Caco-2 (cell line): ENCODE measurements around the gene NFE2L2. TPM values are rescaled to one million over a fixed set of nuclear protein-coding genes. Genes with fewer than 3 reads are reported as not detected.
"Not testable (repeated sequence)": the region's sequence is repeated elsewhere in the genome, so short reads cannot be mapped to it uniquely, and the experiment has no call there.

ENCODE experiments used
- BruUV-seq: library from RNA; stranded (reverse); fragments of 400-500 nt; replicated peaks from 2 replicates; lab custom pipeline; 2021; lab: Mats Ljungman, UMichigan
- CTCF ChIA-PET: fragments of 300-600 bp; sonication (Branson Sonifier 250); formaldehyde crosslinking; loops from one replicate; lab custom pipeline; 2022; ENCODE audit warnings: antibody characterized with exemption; lab: Charles Lee
- POLR2A ChIA-PET: fragments of 300-600 bp; sonication (Branson Sonifier 250); formaldehyde crosslinking; loops from one replicate; lab custom pipeline; 2022; ENCODE audit warnings: antibody characterized with exemption; lab: Charles Lee
- DNase-seq, 2 experiments: peaks; one replicate each; pipeline versions ENCODE4 v3.0.0 to v3.0.0-alpha.2; 2020 to 2022
- H3K27me3 ChIP-seq: replicated peaks from 2 replicates; pipeline ENCODE4 v1.6.0; 2011; ENCODE audit warnings: low read length; ENCODE audit not compliant: control insufficient read depth, insufficient read depth
- H3K36me3 ChIP-seq: 2 replicates; pipeline ENCODE4 v1.5.1; 2011; ENCODE audit warnings: low read length; ENCODE audit not compliant: control insufficient read depth, insufficient read depth
- H3K4me1 ChIP-seq: fragments of 250-450 bp; sonication (Bioruptor Pico); 2 replicates; pipeline ENCODE4 v1.5.1; 2020; ENCODE audit warnings: mild to moderate bottlenecking
- H3K4me3 ChIP-seq: 2 replicates; pipeline ENCODE4 v1.5.1; 2011; ENCODE audit warnings: low read depth, mild to moderate bottlenecking, control low read depth, low read length
- H3K9me3 ChIP-seq: fragments of 250-450 bp; sonication (Bioruptor Pico); 2 replicates; pipeline ENCODE4 v1.5.1; 2020; ENCODE audit warnings: mild to moderate bottlenecking, moderate library complexity
- H3K27ac Mint-ChIP-seq: one replicate; pipeline ENCODE4 v1.8.0; 2022; ENCODE audit warnings: mixed read lengths; ENCODE audit not compliant: unreplicated experiment
- H3K27me3 Mint-ChIP-seq: one replicate; pipeline ENCODE4 v1.8.0; 2022; ENCODE audit warnings: mixed read lengths; ENCODE audit not compliant: insufficient read depth, unreplicated experiment
- H3K36me3 Mint-ChIP-seq: one replicate; pipeline ENCODE4 v1.8.0; 2022; ENCODE audit warnings: mild to moderate bottlenecking, mixed read lengths; ENCODE audit not compliant: insufficient read depth, unreplicated experiment
- H3K4me1 Mint-ChIP-seq: one replicate; pipeline ENCODE4 v1.8.0; 2022; ENCODE audit warnings: low read depth, mixed read lengths; ENCODE audit not compliant: unreplicated experiment
- H3K4me3 Mint-ChIP-seq: one replicate; pipeline ENCODE4 v1.8.0; 2022; ENCODE audit warnings: mild to moderate bottlenecking, moderate library complexity, mixed read lengths; ENCODE audit not compliant: unreplicated experiment
- H3K9me3 Mint-ChIP-seq: one replicate; pipeline ENCODE4 v1.8.0; 2022; ENCODE audit warnings: mixed read lengths; ENCODE audit not compliant: unreplicated experiment
- intact Hi-C: fragments of 100-400 bp; cut with micrococcal nuclease; formaldehyde crosslinking; loops from one replicate; pipeline ENCODE4 v1.10.0; 2022; ENCODE audit not compliant: unreplicated experiment
- total RNA-seq: library from RNA; stranded (reverse); gene quantifications from 2 replicates; pipeline ENCODE4 v1.2.3, GENCODE V29; 2022
- TF ChIP-seq, protein P1 (sequence below), 2 experiments: fragments of 200-600 bp in 1 of 2; IDR thresholded peaks; 1 replicate in 1 of 2; 2 replicates in 1 of 2; pipeline versions ENCODE4 v1.5.1 to v1.8.0; 2011 to 2022; ENCODE audit warnings: antibody characterized with exemption in 1 of 2, control low read depth in 1 of 2, inconsistent platforms in 1 of 2, low read depth in 1 of 2, low read length in 1 of 2, mild to moderate bottlenecking in 1 of 2, moderate library complexity in 1 of 2; ENCODE audit not compliant: insufficient read depth in 1 of 2, severe bottlenecking in 1 of 2, unreplicated experiment in 1 of 2

NFE2L2 gene
- total RNA-seq, 1 experiment from 2014 or later: 75.7 TPM

DNA sequence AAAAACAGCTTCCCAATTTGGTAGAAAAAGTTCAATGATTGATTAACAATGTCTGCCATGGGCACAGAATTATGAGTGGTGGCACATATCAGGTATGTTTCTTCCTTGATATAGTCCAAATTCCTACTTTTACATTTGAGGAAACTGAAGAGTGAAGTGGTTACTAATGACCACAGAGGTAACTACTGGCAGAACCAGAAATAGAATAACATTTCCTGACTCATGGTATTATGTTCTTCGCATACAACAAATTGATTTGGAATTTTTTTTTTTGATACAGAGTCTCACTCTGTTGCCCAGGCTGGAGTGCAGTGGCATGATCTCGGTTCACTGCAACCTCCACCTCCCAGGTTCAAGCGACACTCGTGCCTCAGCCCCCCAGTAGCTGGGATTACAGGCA, 6.0 kb upstream of the NFE2L2 start:
- TF ChIP-seq, protein P1, sequence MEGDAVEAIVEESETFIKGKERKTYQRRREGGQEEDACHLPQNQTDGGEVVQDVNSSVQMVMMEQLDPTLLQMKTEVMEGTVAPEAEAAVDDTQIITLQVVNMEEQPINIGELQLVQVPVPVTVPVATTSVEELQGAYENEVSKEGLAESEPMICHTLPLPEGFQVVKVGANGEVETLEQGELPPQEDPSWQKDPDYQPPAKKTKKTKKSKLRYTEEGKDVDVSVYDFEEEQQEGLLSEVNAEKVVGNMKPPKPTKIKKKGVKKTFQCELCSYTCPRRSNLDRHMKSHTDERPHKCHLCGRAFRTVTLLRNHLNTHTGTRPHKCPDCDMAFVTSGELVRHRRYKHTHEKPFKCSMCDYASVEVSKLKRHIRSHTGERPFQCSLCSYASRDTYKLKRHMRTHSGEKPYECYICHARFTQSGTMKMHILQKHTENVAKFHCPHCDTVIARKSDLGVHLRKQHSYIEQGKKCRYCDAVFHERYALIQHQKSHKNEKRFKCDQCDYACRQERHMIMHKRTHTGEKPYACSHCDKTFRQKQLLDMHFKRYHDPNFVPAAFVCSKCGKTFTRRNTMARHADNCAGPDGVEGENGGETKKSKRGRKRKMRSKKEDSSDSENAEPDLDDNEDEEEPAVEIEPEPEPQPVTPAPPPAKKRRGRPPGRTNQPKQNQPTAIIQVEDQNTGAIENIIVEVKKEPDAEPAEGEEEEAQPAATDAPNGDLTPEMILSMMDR (IDR thresholded peaks at IDR 0.05; ENCODE audit: insufficient read depth in 1 of 2, low read depth in 1 of 2, low read length in 1 of 2, severe bottlenecking in 1 of 2, unreplicated experiment in 1 of 2): no peak
- no peaks in the 10 kb centered on the region for H3K9me3 ChIP-seq
- H3K4me3 Mint-ChIP-seq: no peak overlapping the region
- ChIA-PET POLR2A (no interaction called here), CTCF (no interaction called here)
- no peaks in the 10 kb centered on the region for H3K27me3 ChIP-seq
- H3K36me3 Mint-ChIP-seq: peaks cover under 1% of the 10 kb centered on the region
- no TSS peak for BruUV-seq
- H3K4me1 Mint-ChIP-seq: peaks cover 21% of the 10 kb centered on the region
- H3K9me3 Mint-ChIP-seq: no peaks in the 10 kb centered on the region
- intact Hi-C loops: no loop called here
- H3K27me3 Mint-ChIP-seq: no peaks in the 10 kb centered on the region
- H3K27ac Mint-ChIP-seq: no peak overlapping the region
- no peak for DNase-seq
- peaks cover 37% of the 10 kb centered on the region for H3K4me1 ChIP-seq
- H3K36me3 ChIP-seq: no peaks in the 10 kb centered on the region
- H3K4me3 ChIP-seq: no peak overlapping the region

DNA sequence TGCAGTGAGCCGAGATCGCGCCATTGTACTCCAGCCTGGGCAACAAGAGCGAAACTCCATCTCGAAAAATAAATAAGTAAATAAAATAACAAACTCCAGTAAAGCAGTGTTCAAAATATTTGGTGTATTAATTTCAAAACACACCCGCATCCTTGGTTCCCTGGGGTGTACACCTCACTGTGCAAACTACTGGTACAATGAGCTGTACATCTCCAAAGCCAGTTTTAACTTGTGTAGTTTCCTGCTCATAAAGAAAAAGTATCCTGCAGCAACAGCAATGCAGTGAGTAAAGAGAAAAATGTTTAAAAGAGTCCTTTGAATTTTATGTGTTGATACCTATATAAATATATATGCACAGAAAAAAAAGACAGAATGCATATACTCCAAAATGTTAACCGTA, 4.4 kb upstream of the NFE2L2 start:
- no peaks in the 10 kb centered on the region for H3K36me3 ChIP-seq
- no TSS peak for BruUV-seq
- H3K4me1 ChIP-seq: peaks cover 36% of the 10 kb centered on the region
- ChIA-PET CTCF (no interaction called here), POLR2A (no interaction called here)
- H3K27me3 Mint-ChIP-seq: no peaks in the 10 kb centered on the region
- intact Hi-C loops: no loop called here
- H3K9me3 Mint-ChIP-seq: no peaks in the 10 kb centered on the region
- no peak overlapping the region for H3K4me3 ChIP-seq
- peaks cover 21% of the 10 kb centered on the region for H3K4me1 Mint-ChIP-seq
- TF ChIP-seq, protein P1 (IDR thresholded peaks at IDR 0.05; ENCODE audit: insufficient read depth in 1 of 2, low read depth in 1 of 2, low read length in 1 of 2, severe bottlenecking in 1 of 2, unreplicated experiment in 1 of 2): no peak
- H3K27ac Mint-ChIP-seq: no peak overlapping the region
- no peak overlapping the region for H3K4me3 Mint-ChIP-seq
- no peak for DNase-seq
- peaks cover 11% of the 10 kb centered on the region for H3K36me3 Mint-ChIP-seq
- H3K9me3 ChIP-seq: no peaks in the 10 kb centered on the region
- no peaks in the 10 kb centered on the region for H3K27me3 ChIP-seq

DNA sequence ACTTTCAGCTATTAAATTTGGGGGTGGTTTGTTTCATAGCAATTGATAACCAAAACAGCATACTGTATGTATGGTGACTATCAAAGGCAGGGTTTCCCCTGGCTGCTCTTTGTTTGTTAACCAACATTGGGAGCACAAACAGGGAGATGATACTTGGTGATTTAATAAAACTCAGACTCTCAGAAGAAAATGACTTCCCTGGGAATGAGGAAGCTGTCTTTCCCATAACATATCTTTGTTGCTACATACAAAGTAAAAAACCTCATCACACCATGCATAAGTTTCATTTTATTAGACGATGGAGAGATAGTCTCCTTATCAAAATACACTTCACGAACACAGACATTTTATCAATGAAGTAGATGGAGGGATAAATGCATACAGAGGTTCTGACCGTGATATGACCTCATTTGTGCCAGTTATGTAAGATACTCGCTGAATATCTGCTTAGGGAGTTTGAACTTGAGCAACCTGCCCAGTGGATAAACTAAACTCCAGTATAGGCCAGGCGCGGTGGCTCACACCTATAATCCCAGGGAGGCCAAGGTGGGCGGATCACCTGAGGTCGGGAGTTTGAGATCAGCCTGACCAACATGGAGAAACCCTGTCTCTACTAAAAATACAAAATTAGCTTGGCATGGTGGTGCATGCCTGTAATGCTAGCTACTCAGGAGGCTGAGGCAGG, 3.8 kb upstream of the NFE2L2 start:
- no peak for DNase-seq
- Mint-ChIP-seq H3K4me3 (no peak overlapping the region), H3K36me3 (peaks cover 16% of the 10 kb centered on the region), H3K9me3 (no peaks in the 10 kb centered on the region), H3K27me3 (no peaks in the 10 kb centered on the region), H3K4me1 (peaks cover 21% of the 10 kb centered on the region), H3K27ac (no peak overlapping the region)
- ChIA-PET CTCF (no interaction called here), POLR2A (no interaction called here)
- Histone ChIP-seq H3K4me3 (no peak overlapping the region), H3K36me3 (no peaks in the 10 kb centered on the region), H3K4me1 (peaks cover 31% of the 10 kb centered on the region), H3K27me3 (no peaks in the 10 kb centered on the region), H3K9me3 (no peaks in the 10 kb centered on the region)
- intact Hi-C loops: no loop called here
- no TSS peak for BruUV-seq
- TF ChIP-seq, protein P1 (IDR thresholded peaks at IDR 0.05; ENCODE audit: insufficient read depth in 1 of 2, low read depth in 1 of 2, low read length in 1 of 2, severe bottlenecking in 1 of 2, unreplicated experiment in 1 of 2): no peak

DNA sequence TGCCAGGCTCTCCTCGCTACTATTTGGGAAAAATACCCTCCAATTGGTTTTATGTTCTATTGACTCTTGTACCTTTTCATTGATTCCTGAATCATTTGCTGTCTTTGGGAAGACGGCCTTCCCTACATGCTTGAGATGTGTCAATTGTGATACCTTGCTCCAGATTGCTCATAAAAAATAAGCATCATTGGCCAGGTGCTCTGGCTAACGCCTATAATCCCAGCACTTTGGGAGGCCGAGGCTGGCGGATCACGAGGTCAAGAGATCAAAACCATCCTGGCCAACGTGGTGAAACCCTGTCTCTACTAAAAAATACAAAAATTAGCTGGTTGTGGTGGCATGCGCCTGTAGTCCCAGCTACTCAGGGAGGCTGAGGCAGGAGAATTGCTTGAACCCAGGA, 2.4 kb upstream of the NFE2L2 start:
- Mint-ChIP-seq H3K27ac (peak overlapping the region; percentile 100), H3K4me1 (peaks cover 21% of the 10 kb centered on the region), H3K4me3 (peak overlapping the region; percentile 97), H3K36me3 (peaks cover 19% of the 10 kb centered on the region)
- H3K27me3 ChIP-seq, DNase-seq, H3K9me3 Mint-ChIP-seq, H3K27me3 Mint-ChIP-seq, H3K36me3 ChIP-seq, intact Hi-C loops, BruUV-seq, H3K4me3 ChIP-seq, H3K9me3 ChIP-seq: not testable (repeated sequence)
- ChIA-PET CTCF (interaction anchor here (4.2 kb wide), 1 partner anchor 101 kb away, joined by 44 read pairs; no protein-coding TSS in a partner anchor), POLR2A (interaction anchor here (0.6 kb wide), 1 partner anchor 506 kb away, joined by 4 read pairs; no protein-coding TSS in a partner anchor)
- peaks cover 32% of the 10 kb centered on the region for H3K4me1 ChIP-seq
